Central memory CD8-positive, alpha-beta T cell (primary cell): ENCODE measurements around the gene XIRP1.
"Not testable (repeated sequence)": the region's sequence is repeated elsewhere in the genome, so short reads cannot be mapped to it uniquely, and the experiment has no call there.

Experiments
- ATAC-seq: fragments of 150-1000 bp; cut with Tn5 transposase; replicated peaks from 2 replicates; pipeline ENCODE4 v1.10.0; 2022; ENCODE audit warnings: mild to moderate bottlenecking, moderate FRiP score, moderate number of reproducible peaks; ENCODE audit not compliant: poor library complexity, severe bottlenecking; ENCODE audit errors: extremely low read depth
- DNase-seq, 2 donors: peaks; one replicate each; pipeline ENCODE4 v3.0.0; 2021; ENCODE audit warnings: low spot score in 2 of 2
- H3K27ac Mint-ChIP-seq: one replicate; pipeline ENCODE4 v1.8.0; 2022; ENCODE audit warnings: low read depth, mild to moderate bottlenecking, moderate library complexity, mixed read lengths
- H3K27me3 Mint-ChIP-seq: one replicate; pipeline ENCODE4 v1.8.0; 2022; ENCODE audit warnings: mixed read lengths
- H3K36me3 Mint-ChIP-seq: one replicate; pipeline ENCODE4 v1.8.0; 2022; ENCODE audit warnings: mild to moderate bottlenecking, moderate library complexity, mixed read lengths; ENCODE audit not compliant: insufficient read depth
- H3K4me1 Mint-ChIP-seq: one replicate; pipeline ENCODE4 v1.8.0; 2022; ENCODE audit warnings: mixed read lengths
- H3K4me3 Mint-ChIP-seq: one replicate; pipeline ENCODE4 v1.8.0; 2022; ENCODE audit warnings: mild to moderate bottlenecking, moderate library complexity, mixed read lengths
- H3K9me3 Mint-ChIP-seq: one replicate; pipeline ENCODE4 v1.8.0; 2022; ENCODE audit warnings: mixed read lengths

XIRP1 gene

DNA sequence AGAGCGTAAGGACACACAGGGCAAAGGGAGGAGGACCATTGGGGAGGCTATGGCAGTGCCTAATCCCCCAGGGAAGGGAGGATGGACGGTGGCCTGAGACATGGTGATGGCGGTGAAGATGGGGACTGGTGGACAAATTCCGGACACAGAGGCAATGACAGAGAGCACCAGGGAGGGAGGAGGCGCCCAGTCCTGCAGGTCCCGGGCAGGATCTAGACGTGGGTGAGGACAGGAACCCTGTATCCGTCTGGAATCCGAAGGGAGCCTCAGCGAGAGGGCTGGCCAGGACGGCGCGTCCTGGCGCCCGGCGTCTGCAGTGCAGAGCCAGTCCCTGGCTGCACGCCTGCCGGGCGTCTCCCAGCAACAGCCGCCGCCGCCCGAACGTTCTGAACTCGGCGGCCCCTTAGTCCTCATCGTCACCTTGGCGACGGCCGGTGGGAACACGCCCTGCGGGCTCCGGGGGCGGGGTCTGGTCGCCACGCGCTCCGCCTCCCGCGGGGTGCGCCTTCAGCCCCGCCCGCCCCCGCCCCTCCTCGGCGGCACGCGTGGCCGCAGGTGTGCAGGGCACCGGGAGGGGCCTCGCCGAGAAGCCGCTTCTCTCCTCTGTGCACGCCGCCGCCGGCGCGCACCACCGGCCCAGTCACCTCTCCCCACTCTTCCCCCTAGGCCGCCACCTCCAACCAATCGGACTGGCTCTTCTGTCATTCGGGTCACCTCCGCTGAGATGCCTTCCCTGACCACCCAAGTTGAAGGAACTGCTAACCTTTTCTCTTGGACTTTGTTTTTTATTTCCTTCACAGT, 11.6 kb downstream of the XIRP1 start:
- H3K4me1 Mint-ChIP-seq, result peaks cover 32% of the 10 kb centered on the region
- peak overlapping the region; percentile 86 for H3K27ac Mint-ChIP-seq
- peaks cover 2% of the 10 kb centered on the region for H3K36me3 Mint-ChIP-seq
- ATAC-seq (peak; percentile 88), DNase-seq (peak; percentile 83 to 84)
- H3K27me3 Mint-ChIP-seq, result no peaks in the 10 kb centered on the region
- H3K9me3 Mint-ChIP-seq, result no peaks in the 10 kb centered on the region
- peak overlapping the region; percentile 73 for H3K4me3 Mint-ChIP-seq

DNA sequence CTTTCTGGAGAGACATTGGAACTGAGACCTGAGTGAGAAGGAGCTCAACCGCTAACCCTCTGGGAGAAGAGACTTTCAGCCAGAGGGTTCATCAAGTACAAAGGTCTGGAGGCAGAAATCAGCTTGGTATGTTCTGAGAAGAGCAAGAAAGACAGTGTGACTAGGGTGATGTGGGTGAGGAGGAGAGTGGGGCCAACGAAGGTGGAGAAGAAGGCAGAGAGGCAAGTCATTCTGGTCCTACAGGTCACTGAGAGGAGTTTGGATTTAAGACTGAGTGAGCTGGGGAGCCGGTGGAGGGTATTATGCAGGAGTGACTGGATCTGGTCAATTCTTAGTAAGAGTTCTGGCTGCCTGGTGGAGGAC, 12.2 kb downstream of the XIRP1 start:
- H3K4me1 Mint-ChIP-seq, result peaks cover 32% of the 10 kb centered on the region
- H3K4me3 Mint-ChIP-seq, result peak overlapping the region; percentile 73
- no peak for DNase-seq
- peaks cover 2% of the 10 kb centered on the region for H3K36me3 Mint-ChIP-seq
- no peak for ATAC-seq
- no peaks in the 10 kb centered on the region for H3K27me3 Mint-ChIP-seq
- H3K9me3 Mint-ChIP-seq, result no peaks in the 10 kb centered on the region
- peak overlapping the region; percentile 86 for H3K27ac Mint-ChIP-seq

DNA sequence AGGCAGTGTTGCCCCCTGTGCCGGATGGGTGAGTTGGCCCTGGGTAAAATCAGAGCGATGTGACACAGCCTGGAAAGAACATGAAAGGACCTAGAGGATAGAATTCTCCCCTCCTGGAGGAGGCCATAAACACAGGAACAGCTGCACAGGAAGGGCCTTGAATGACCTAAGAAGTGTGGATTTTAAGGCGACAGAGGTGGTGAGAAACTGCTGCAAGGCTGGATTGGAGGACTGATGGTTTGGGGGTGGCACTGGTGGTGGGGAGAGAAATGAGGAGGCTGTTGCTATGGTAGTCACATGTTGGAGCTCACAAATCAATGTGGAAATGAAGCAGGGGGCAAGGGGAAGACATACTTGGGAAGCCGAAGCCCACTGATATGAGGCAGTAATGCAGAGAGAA, 13.8 kb downstream of the XIRP1 start:
- no peak for ATAC-seq
- Mint-ChIP-seq H3K27me3 (no peaks in the 10 kb centered on the region), H3K36me3 (peaks cover 2% of the 10 kb centered on the region)

DNA sequence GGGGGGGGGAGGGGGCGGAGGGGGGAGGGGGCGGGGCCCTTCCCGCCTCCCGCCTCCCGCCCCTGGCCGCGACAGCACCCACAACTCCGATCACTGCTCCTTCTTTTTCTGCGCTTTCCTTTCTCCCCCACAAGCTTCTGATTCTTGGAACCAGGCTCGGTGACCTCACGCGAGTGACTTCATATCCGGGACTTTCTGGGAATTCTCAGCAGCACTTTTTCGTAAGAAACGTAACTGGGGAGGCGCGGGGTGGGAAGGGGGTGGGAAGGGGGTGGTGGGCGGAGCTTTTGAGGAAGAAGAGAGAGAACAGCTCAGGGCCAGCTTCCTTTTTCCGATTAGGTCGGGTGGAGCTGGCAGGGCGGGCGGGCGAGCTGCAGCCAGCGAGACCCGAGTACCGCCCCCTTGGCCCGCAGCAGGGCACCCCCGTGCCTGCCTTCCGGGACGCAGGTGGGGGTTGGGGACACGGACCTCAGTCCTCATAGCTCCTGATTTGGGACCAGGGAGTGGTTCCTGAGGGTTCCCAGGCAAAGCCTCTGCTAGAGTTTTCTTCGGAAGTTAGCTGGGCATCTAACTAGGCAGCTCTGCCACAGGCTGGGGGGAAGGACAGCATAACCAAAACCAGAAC, 14.6 kb downstream of the XIRP1 start:
- Mint-ChIP-seq H3K27me3 (no peaks in the 10 kb centered on the region), H3K4me3 (peak overlapping the region; percentile 56), H3K4me1 (peaks cover 32% of the 10 kb centered on the region), H3K27ac (no peak overlapping the region), H3K36me3 (peaks cover 2% of the 10 kb centered on the region), H3K9me3 (no peaks in the 10 kb centered on the region)
- ATAC-seq (no peak), DNase-seq (no peak)

More for the DNA sequence above, 13.8 kb downstream of the XIRP1 start:
- peak overlapping the region; percentile 29 for H3K27ac Mint-ChIP-seq
- no peaks in the 10 kb centered on the region for H3K9me3 Mint-ChIP-seq
- peak overlapping the region; percentile 56 for H3K4me3 Mint-ChIP-seq
- H3K4me1 Mint-ChIP-seq, result peaks cover 32% of the 10 kb centered on the region
- no peak for DNase-seq

DNA sequence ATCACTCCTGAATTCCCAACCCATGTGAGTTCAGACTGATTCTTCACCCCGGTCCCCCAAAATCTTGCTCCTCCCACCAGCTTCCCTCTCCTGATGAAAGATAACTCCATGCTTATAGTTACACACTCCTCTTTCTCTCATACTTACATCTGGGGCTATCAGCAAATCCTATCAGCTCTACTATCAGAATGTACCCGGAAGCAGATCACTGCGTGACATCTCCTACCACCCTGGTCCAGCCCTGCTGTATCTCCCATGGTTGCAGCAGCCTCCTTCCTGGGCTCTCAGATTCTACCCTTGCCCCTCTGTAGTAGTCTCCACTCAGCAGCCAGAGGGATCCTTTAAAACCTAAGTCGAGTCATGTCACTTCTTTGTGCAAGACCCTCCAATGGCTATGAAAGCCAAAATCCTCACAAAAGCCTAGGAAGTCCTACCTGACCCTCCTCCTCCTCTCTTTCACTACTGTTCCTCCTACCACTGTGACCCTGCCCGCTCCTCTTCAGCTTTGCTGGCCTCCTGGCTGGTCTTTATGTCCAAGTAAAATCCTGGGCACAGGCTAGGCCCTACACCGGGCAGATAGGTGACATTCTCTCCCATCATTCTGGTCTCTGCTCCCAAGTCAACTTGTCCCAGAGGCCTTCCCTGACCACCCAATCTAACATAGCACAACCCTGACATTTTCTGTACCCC, 16.2 kb downstream of the XIRP1 start:
- H3K4me3 Mint-ChIP-seq, result no peak overlapping the region
- H3K36me3 Mint-ChIP-seq, result peaks cover 2% of the 10 kb centered on the region
- DNase-seq (no peak), ATAC-seq (no peak)
- H3K9me3 Mint-ChIP-seq, result no peaks in the 10 kb centered on the region
- H3K27ac Mint-ChIP-seq, result peak overlapping the region; percentile 19
- H3K27me3 Mint-ChIP-seq, result no peaks in the 10 kb centered on the region
- peaks cover 29% of the 10 kb centered on the region for H3K4me1 Mint-ChIP-seq

DNA sequence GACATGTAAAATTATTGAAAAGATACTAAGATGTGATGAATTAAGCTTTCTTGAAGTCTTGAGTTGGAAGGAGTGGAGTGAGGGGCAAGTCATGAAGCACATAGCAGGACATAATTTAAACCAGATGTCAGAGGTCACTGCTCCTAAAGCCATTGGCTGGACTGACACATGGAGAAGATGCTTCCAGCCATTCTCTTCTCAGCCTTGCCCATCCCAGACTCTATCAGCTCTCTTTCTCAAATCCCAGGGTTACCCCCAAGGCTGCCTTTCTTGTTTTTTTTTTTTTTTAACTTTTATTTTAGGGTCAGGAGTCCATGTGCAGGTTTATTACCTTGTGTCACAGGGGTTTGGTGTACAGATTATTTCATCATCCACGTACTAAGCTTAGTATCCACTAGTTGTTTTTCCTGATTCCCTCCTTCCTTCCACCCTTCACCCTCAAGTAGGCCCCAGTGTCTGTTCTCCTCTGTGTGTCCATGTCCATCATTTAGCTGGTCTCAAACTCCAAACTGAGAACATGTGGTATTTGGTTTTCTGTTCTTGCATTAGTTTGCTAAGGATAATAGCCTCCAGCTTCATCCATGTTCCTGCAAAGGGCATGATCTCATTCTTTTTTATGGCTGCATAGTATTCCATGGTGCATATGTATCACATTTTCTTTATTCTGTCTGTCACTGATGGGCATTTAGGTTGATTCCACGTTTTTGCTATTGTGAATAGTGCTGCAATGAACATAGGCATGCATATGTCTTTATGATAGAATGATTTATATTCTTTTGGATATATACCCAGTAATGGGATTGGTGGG, 18.9 kb downstream of the XIRP1 start:
- no peaks in the 10 kb centered on the region for H3K9me3 Mint-ChIP-seq
- DNase-seq (no peak), ATAC-seq (no peak)
- peaks cover 9% of the 10 kb centered on the region for H3K4me1 Mint-ChIP-seq
- no peak overlapping the region for H3K27ac Mint-ChIP-seq
- H3K4me3 Mint-ChIP-seq, result no peak overlapping the region
- H3K27me3 Mint-ChIP-seq, result no peaks in the 10 kb centered on the region
- peaks cover 2% of the 10 kb centered on the region for H3K36me3 Mint-ChIP-seq

- Mint-ChIP-seq H3K9me3 (no peaks in the 10 kb centered on the region), H3K4me3 (no peak overlapping the region), H3K4me1 (no peaks in the 10 kb centered on the region), H3K27ac (no peak overlapping the region), H3K27me3 (no peaks in the 10 kb centered on the region), H3K36me3 (peaks cover 2% of the 10 kb centered on the region)
- ATAC-seq (no peak), DNase-seq (no peak)
These were observed 20.5 kb downstream of the XIRP1 start for GRCh38 chr3:39171860-39172259.

GRCh38 chr3:39170877-39171276, 21.5 kb downstream of the XIRP1 start:
- not testable (repeated sequence) for H3K9me3 Mint-ChIP-seq, H3K4me1 Mint-ChIP-seq, H3K4me3 Mint-ChIP-seq, H3K36me3 Mint-ChIP-seq, H3K27me3 Mint-ChIP-seq, H3K27ac Mint-ChIP-seq, ATAC-seq, DNase-seq

- DNase-seq, result no peak
- no peak for ATAC-seq
- Mint-ChIP-seq H3K36me3 (no peaks in the 10 kb centered on the region), H3K27me3 (no peaks in the 10 kb centered on the region), H3K27ac (no peak overlapping the region), H3K4me1 (no peaks in the 10 kb centered on the region), H3K4me3 (no peak overlapping the region), H3K9me3 (no peaks in the 10 kb centered on the region)
These were observed 21.9 kb downstream of the XIRP1 start for GRCh38 chr3:39170461-39170860.

DNA sequence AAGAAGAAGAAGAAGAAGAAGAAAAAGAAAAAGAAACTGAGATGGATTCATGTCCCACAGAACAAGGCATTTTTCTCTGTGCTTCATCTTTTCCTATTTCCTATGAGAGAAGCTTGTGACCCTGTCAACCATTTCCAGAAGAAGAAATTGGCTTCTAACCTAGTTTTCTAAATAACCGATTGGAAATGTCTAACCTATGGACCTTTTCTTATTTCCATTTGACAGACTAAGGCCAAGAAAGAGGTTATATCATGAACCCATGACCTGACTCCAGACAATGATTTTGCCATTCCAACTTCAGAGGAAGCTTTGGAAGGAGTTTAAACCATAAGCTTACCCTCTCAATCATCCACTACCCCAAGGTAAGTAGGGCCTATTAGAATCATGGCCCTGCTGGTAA, 22.7 kb downstream of the XIRP1 start:
- Mint-ChIP-seq H3K4me1 (no peaks in the 10 kb centered on the region), H3K27ac (no peak overlapping the region), H3K36me3 (no peaks in the 10 kb centered on the region), H3K27me3 (no peaks in the 10 kb centered on the region), H3K9me3 (no peaks in the 10 kb centered on the region), H3K4me3 (no peak overlapping the region)
- ATAC-seq (no peak), DNase-seq (no peak)

DNA sequence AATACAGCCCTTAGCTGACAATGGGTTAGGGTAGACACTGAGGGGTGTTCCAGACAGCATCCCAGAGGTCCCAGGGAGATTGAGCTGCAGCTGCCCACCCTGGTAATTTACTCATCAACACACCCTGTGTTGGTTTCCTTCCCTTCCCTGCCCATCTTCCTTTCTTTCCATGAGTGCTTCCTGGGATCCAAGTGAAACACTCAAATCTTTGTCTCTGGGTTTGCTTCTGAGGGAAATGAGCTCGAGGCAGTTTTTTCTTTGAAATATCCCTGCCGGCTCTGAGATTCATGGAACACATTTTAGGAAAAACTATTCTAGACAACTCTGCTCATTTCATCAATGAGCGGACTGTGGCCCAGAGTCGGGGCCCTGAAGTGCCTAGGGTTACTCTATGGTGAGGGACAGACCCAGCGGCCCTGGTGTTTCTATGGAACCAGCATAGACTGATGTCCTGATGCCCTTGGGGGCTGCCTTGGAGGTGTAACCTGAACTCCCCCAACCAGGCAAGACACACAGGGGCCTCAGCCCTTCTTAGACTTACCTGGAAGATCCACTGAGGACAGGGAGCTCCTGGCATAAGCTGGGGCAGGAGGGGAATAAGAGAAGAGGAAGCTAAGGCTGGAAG, 24.1 kb downstream of the XIRP1 start:
- no peak for ATAC-seq
- Mint-ChIP-seq H3K4me1 (no peaks in the 10 kb centered on the region), H3K9me3 (no peaks in the 10 kb centered on the region), H3K27ac (no peak overlapping the region), H3K4me3 (no peak overlapping the region), H3K27me3 (no peaks in the 10 kb centered on the region), H3K36me3 (no peaks in the 10 kb centered on the region)
- DNase-seq, result no peak

GRCh38 chr3:39166932-39167532, 25.4 kb downstream of the XIRP1 start:
- no peaks in the 10 kb centered on the region for H3K4me1 Mint-ChIP-seq
- H3K27ac Mint-ChIP-seq, result no peak overlapping the region
- ATAC-seq (no peak), DNase-seq (no peak)
- no peaks in the 10 kb centered on the region for H3K36me3 Mint-ChIP-seq
- H3K4me3 Mint-ChIP-seq, result no peak overlapping the region
- no peaks in the 10 kb centered on the region for H3K27me3 Mint-ChIP-seq
- H3K9me3 Mint-ChIP-seq, result no peaks in the 10 kb centered on the region
